Activated CD4-positive, alpha-beta T cell treated with anti-CD3 and anti-CD28 coated beads, Interleukin-2, Interleukin-6, amounts not matched to agents 100 ng/mL and 50 ng/mL, durations not matched to agents 16 hours and 8 hours (primary cell): ENCODE measurements around the gene EEFSEC.
A peak's percentile ranks its signal among the peaks of the same experiment; 100 is the strongest.

Experiments
- DNase-seq: peaks from one replicate; pipeline ENCODE4 v3.0.0-alpha.2; 2020

EEFSEC gene

GRCh38 chr3:128221328-128221727, 68.0 kb downstream of the EEFSEC start:
- DNase-seq, result no peak

DNA sequence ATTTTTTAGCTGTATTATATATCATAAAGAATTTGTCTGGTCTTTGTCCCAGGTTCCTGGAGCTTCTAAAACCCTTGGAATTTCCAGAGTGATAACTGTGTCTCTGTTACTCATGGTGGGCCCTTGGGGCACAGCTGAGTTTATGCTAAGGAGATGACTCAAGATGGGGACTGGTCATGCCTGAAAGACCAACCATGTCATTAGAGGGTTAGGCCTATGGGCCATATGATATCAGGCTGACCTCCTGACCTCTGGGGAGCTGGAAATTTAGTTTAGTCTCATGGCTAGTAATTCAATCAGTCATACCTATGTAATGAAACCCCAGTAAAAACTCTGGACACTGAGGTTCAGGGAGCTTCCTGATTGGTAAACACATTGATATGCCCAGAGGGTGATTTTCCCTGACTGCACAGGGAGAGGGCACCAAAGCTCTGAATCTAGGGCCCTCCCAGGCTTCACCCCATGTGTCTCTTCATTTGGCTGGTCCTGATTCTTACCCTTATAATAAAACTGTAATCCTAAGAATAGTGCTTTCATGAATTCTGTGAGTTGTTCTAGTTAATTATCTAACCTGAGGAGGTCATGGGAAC, 69.6 kb downstream of the EEFSEC start:
- DNase-seq, result no peak

GRCh38 chr3:128226186-128226725, 73.0 kb downstream of the EEFSEC start:
- no peak for DNase-seq

DNA sequence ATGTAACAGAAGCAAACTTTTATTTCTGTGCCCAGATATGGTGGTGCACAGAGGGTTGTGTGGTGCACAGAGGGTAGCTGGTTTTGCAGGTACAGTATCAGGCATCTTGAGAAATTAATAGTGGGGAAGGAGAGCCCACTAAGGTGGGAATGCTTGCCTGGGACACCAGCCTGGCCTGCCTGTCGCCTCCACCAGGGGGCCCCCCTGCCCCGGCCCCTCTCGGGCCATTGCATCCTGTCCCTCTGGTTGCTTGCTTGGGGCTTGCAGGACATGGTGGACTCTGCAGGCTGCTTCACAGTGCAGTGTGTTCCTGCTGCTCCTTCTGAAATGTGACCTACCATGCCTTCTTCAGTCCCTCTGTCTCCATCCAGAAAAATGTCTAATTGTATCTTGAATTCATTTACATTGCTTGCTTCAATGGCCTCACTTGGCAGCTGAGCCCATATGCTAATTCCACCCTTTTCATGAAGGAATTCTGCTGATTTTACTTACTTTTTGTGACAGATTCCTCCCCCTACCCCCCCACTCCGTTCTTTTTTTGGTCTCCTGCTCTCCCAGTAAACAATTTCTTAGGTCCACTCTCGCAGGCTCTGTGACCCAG, 73.6 kb downstream of the EEFSEC start:
- peak; percentile 16 for DNase-seq

- DNase-seq, result no peak
Measured at GRCh38 chr3:128227507-128227906, 74.2 kb downstream of the EEFSEC start.

- no peak for DNase-seq
Measured at GRCh38 chr3:128228366-128228910, 75.2 kb downstream of the EEFSEC start.

DNA sequence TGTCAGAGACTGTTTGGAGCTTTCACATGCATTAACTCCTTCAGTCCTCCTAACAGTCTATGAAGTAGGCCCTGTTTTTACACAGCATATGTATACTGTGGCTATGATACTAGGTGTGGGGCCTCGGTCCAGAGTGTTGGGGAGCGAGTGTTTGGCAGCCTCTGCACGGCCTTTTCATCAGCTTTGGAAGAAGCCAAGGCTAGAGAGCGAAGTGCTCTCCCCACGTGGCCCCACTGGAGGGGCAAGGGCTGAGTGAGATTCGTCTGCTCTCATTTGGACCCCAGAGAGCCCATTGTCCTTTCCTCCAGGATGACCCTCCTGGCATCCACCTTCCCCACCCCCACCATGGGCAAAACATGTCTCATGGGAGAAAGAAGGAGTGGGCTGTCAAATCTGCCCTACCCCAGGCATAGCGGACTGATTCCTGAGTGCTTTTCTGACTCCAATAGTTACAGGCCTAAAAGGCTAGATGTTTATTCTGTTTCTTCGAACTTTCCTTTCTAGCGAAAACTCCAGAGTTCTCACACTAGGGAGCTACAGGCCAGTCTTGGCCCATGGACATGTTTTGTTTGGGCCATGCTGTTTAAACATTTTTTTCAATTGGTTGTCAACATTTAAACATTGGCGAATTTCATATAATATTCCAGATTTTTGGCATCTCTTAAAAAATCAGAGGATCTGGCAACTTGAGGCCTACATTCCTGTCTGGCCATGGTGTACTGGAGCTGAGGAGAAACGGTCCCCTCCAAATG, 76.0 kb downstream of the EEFSEC start:
- DNase-seq, result no peak

- no peak for DNase-seq
Measured at GRCh38 chr3:128231606-128232005, 78.3 kb downstream of the EEFSEC start.

DNA sequence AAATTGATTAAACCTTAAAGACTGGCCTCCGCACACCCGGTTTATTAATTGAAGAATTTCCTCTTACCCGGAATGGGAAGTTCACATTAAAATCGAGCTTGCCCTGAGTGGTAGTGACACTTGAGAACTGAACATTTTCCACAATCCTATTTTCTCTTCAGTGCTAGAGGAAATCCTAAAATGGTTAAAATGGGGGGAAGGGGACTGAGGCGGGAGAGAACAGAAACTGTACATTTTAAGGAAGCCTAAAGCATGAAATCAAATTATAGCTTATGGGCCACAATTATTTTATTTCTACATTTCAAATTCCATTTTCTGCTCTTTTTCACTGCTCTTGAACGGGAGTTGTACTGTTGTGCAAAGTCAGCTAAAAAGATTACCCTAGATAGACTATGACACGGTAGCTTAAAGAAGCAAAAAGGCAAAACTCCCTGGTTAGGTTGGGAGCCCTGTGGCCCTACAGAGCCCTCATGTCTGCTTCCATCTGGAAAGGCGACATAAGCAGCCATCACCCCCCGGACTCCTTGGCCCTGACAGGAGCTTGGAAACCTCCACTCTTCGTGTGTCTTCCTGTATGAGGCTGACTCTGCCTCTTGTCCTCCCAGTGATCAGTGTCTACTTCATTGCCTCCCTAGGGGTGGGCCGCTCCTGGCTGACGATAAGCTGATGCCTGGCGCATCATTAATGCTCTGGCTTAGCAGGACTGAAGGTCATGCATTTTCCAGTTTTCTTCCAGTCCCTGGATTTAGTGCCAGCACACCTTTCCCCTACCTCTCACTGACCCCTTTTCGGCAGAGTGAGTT, 79.3 kb downstream of the EEFSEC start:
- DNase-seq, result no peak

DNA sequence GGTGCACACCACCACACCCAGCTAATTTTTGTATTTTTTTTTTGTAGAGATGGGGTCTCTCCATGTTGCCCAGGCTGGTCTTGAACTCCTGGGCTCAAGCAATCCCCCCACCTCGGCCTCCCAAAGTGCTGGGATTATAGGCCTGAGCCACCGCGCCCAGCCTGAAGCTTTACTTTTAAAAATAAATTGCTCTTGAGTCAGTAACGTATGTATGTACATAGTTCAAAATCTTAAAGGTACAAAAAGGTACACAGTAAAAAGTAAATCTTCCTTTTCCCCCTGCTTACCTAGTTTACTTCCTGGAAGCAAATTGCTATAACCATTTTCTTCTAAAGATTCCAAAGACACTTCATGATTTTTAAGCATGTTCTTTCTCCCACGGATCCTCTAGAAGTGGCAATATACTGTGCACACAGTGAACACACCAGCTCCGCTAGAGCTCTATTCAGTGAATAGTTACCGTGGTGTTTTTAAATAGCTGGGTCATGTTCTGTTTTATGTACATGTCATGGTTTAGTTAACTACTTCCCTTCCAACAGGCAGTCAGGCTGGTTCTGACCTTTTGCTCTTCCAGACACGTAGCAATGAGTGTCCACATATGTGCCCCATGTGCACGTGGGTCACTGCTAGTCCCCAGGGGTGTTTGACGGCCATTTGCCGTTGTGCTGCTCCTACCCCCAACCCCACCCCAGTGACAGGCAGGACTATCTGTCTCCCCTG, 82.1 kb downstream of the EEFSEC start:
- no peak for DNase-seq

DNA sequence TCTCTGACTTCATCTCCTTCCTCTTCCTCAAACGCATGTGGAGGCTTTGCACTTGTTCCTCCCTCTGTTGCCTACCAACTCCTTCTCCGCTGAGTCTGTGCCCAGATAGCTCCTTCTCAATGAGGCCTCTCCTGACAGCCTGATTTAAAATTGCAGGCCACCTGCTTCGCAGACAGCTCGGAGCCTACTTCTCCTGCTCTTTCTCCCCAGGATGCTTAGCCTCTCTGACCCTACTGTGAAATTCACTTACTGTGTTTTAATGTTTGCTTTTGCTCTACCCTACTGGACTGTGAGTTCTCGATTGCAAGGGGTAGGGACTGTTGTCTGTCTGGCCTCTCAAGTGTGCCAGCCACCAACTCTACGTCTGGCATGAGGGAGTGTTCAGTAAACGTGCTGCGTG, 83.4 kb downstream of the EEFSEC start:
- no peak for DNase-seq

DNA sequence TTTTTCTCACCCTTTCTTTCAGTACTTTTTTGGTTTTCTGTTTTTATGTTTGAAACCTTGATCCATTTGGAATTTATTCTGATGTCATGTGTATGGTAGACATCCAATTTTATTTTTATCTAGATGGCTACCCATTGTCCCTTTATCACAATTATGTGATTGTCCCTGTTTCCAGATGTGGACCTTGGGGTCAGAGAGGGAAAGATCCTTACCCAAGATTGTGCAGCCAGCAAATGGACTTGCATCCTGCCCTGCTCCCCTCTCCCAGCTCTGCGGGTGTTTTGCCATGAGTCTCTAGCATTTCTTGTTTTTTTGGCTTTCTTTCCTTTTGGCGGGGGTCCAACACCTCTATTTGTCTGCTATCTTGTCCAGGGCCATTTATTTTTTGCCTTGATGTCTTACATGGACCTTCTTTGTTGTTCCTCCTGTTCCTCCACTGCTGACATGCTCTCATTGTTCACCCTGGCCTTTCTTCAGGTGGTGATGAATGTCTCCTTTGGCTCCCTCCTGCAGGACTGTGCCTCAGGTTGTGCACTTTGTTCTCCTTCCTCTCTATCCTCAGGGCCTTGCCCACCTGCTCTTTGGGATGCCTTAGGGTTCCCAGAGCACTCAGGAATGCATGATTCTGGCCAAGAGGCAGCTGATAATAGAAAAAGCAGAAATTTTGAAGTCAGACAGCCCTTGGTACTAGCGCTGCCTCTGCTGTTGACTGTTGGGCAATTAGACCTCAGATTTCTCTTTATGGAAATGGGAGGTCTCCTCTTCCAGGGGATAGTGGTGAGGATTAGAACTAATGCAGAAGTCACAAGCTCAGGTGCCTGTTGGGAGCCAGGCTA, 84.3 kb downstream of the EEFSEC start:
- no peak for DNase-seq

GRCh38 chr3:128238184-128238489, 84.9 kb downstream of the EEFSEC start:
- DNase-seq, result no peak

GRCh38 chr3:128239304-128239703, 86.0 kb downstream of the EEFSEC start:
- DNase-seq, result no peak

GRCh38 chr3:128240232-128240631, 87.0 kb downstream of the EEFSEC start:
- DNase-seq, result no peak

GRCh38 chr3:128241741-128242140, 88.5 kb downstream of the EEFSEC start:
- no peak for DNase-seq

- DNase-seq, result peak; percentile 33
Measured at GRCh38 chr3:128242818-128243601, 89.7 kb downstream of the EEFSEC start.

GRCh38 chr3:128243602-128244504, 90.6 kb downstream of the EEFSEC start:
- no peak for DNase-seq

GRCh38 chr3:128245460-128245859, 92.2 kb downstream of the EEFSEC start:
- no peak for DNase-seq
